Measurements from ENCODE around the gene DCST2.

DNA sequence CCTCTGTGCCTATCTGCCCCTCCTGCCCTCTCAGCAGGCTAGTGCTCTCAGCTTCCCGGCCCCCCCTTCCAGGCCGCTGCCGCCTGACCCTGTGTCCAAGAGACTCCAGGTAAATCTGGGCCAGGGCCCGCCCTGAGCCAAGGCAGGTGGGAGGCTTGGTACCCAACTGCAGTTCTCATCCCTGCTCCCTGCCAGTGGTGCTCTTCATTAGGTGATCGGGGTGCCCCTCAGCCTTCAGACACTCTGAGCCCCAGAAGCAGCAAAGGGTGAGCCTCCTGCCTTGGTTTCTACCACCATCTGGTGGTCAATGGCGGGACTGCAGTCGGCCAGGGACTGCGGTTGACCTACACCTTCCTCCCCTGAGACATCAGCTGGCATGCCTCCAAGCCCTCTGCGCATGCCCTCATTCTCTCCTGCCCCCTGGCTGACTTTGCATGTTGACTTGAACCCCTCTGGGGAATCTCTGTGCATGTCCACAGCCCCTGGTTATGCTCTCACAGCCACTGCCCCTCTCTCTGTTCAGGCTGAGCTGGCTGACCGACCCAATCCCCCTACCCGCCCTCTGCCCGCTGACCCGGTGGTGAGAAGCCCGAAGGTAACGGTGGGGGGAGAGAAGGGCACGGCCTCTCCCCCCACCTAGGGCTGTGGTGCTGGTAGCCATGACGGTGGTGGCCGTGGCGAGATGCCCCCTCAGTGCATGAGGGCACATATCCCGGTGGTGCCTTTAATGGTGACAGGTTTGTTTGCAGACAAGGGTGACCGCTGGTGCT is 28.0 kb upstream of the DCST2 start:
- TF ChIP-seq HOXB5 (CRISPR knock-in tag; IDR thresholded peaks at IDR 0.05) (no peak), RCOR1 (IDR thresholded peaks at IDR 0.05; ENCODE audit: low read depth, low read length) (no peak)
- TF ChIP-seq, protein P1, sequence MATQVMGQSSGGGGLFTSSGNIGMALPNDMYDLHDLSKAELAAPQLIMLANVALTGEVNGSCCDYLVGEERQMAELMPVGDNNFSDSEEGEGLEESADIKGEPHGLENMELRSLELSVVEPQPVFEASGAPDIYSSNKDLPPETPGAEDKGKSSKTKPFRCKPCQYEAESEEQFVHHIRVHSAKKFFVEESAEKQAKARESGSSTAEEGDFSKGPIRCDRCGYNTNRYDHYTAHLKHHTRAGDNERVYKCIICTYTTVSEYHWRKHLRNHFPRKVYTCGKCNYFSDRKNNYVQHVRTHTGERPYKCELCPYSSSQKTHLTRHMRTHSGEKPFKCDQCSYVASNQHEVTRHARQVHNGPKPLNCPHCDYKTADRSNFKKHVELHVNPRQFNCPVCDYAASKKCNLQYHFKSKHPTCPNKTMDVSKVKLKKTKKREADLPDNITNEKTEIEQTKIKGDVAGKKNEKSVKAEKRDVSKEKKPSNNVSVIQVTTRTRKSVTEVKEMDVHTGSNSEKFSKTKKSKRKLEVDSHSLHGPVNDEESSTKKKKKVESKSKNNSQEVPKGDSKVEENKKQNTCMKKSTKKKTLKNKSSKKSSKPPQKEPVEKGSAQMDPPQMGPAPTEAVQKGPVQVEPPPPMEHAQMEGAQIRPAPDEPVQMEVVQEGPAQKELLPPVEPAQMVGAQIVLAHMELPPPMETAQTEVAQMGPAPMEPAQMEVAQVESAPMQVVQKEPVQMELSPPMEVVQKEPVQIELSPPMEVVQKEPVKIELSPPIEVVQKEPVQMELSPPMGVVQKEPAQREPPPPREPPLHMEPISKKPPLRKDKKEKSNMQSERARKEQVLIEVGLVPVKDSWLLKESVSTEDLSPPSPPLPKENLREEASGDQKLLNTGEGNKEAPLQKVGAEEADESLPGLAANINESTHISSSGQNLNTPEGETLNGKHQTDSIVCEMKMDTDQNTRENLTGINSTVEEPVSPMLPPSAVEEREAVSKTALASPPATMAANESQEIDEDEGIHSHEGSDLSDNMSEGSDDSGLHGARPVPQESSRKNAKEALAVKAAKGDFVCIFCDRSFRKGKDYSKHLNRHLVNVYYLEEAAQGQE (IDR thresholded peaks at IDR 0.05), result no peak

Measured in A549 (cell line).